Measurements from ENCODE around the gene SMOC2.

SMOC2 gene

GRCh38 chr6:168684906-168685305 lies 243.9 kb downstream of the SMOC2 start:
- TF ChIP-seq EP300 (IDR thresholded peaks at IDR 0.05; ENCODE audit: borderline replicate concordance), result no peak
- TF ChIP-seq TAF1 (IDR thresholded peaks at IDR 0.05; ENCODE audit: low read depth), result no peak
- no peak for TF ChIP-seq EGR1 (IDR thresholded peaks at IDR 0.05)
- TF ChIP-seq CREB1 (IDR thresholded peaks at IDR 0.05; ENCODE audit: low read depth), result no peak
- TF ChIP-seq REST (IDR thresholded peaks at IDR 0.05; ENCODE audit: low read depth), result no peak
- no peak for TF ChIP-seq USF1 (IDR thresholded peaks at IDR 0.05)
- no peak for TF ChIP-seq TEAD4 (IDR thresholded peaks at IDR 0.05)
- TF ChIP-seq CEBPB (IDR thresholded peaks at IDR 0.05), result no peak
- TF ChIP-seq MAX (IDR thresholded peaks at IDR 0.05), result no peak
- no peak for TF ChIP-seq FOXM1 (IDR thresholded peaks at IDR 0.05; ENCODE audit: borderline replicate concordance, low read depth)
- TF ChIP-seq YY1 (IDR thresholded peaks at IDR 0.05; ENCODE audit: low read depth), result no peak

- TF ChIP-seq EP300 (IDR thresholded peaks at IDR 0.05; ENCODE audit: borderline replicate concordance) (no peak), ZBTB7A (IDR thresholded peaks at IDR 0.05; ENCODE audit: low read depth) (no peak), REST (IDR thresholded peaks at IDR 0.05; ENCODE audit: low read depth) (no peak), CEBPB (IDR thresholded peaks at IDR 0.05) (no peak), TEAD4 (IDR thresholded peaks at IDR 0.05) (no peak), MAX (IDR thresholded peaks at IDR 0.05) (no peak), EGR1 (IDR thresholded peaks at IDR 0.05) (no peak), FOXM1 (IDR thresholded peaks at IDR 0.05; ENCODE audit: borderline replicate concordance, low read depth) (no peak), TAF1 (IDR thresholded peaks at IDR 0.05; ENCODE audit: low read depth) (no peak), YY1 (IDR thresholded peaks at IDR 0.05; ENCODE audit: low read depth) (no peak), NFIC (IDR thresholded peaks at IDR 0.05) (no peak), TCF12 (IDR thresholded peaks at IDR 0.05; ENCODE audit: low read depth) (no peak)
Measured at GRCh38 chr6:168686029-168686738, 245.2 kb downstream of the SMOC2 start.

GRCh38 chr6:168686831-168687730 lies 246.1 kb downstream of the SMOC2 start:
- TF ChIP-seq REST (IDR thresholded peaks at IDR 0.05; ENCODE audit: low read depth) (no peak), CEBPB (IDR thresholded peaks at IDR 0.05) (no peak), USF1 (IDR thresholded peaks at IDR 0.05) (no peak), TEAD4 (IDR thresholded peaks at IDR 0.05) (no peak), MAX (IDR thresholded peaks at IDR 0.05) (no peak), EP300 (IDR thresholded peaks at IDR 0.05; ENCODE audit: borderline replicate concordance) (peak; percentile 67), EGR1 (IDR thresholded peaks at IDR 0.05) (no peak), YY1 (IDR thresholded peaks at IDR 0.05; ENCODE audit: low read depth) (no peak), TCF12 (IDR thresholded peaks at IDR 0.05; ENCODE audit: low read depth) (peak; percentile 80), RAD21 (IDR thresholded peaks at IDR 0.05; ENCODE audit: low read depth) (no peak), NFIC (IDR thresholded peaks at IDR 0.05) (peak; percentile 67), CREB1 (IDR thresholded peaks at IDR 0.05; ENCODE audit: low read depth) (no peak)
